K562 (cell line): ENCODE measurements around the gene FGF2.

ENCODE experiments used
- ETV6 ChIP-seq, 3 experiments: fragments of 150-350 bp in 1 of 3; sonication (generic) in 1 of 3; formaldehyde crosslinking in 1 of 3; IDR thresholded peaks; 2 replicates each; pipeline versions ENCODE4 v1.6.1 to v1.8.0; 2014 to 2022; ENCODE audit warnings: borderline replicate concordance in 2 of 3, low read depth in 2 of 3, antibody characterized with exemption in 1 of 3, low read length in 1 of 3, mild to moderate bottlenecking in 1 of 3, missing genetic modification reagents in 1 of 3
- MAZ ChIP-seq, 2 experiments: fragments of 450-650 bp in 1 of 2; sonication (generic) in 1 of 2; formaldehyde crosslinking; IDR thresholded peaks in 1 of 2; conservative IDR thresholded peaks in 1 of 2; 2 replicates each; pipeline versions ENCODE4 v1.4.0 to v1.5.0; 2020; ENCODE audit warnings: mild to moderate bottlenecking in 1 of 2, missing genetic modification reagents in 1 of 2
- NRF1 ChIP-seq, 2 experiments: fragments of 450-650 bp; IDR thresholded peaks in 1 of 2; conservative IDR thresholded peaks in 1 of 2; 2 replicates each; pipeline ENCODE4 v1.6.1; 2014; ENCODE audit warnings: mild to moderate bottlenecking in 2 of 2
- TF ChIP-seq, protein P1 (sequence below), 2 experiments: fragments of 450-650 bp; IDR thresholded peaks; 2 replicates each; pipeline ENCODE4 v1.6.1; 2016; ENCODE audit warnings: mild to moderate bottlenecking in 2 of 2, borderline replicate concordance in 1 of 2, low read depth in 1 of 2, moderate library complexity in 1 of 2

- TF ChIP-seq ETV6 (IDR thresholded peaks at IDR 0.05; ENCODE audit: borderline replicate concordance in 1 of 2, low read depth in 2 of 2, low read length in 1 of 2) (no peak), ETV6 (CRISPR knock-in tag; IDR thresholded peaks at IDR 0.05; ENCODE audit: borderline replicate concordance) (no peak), NRF1 (conservative IDR thresholded peaks at IDR 0.05 in 1 of 2, IDR thresholded peaks at IDR 0.05 in 1 of 2) (no peak), MAZ (CRISPR knock-in tag; conservative IDR thresholded peaks at IDR 0.05 in 1 of 2, IDR thresholded peaks at IDR 0.05 in 1 of 2) (no peak)
- TF ChIP-seq, protein P1, sequence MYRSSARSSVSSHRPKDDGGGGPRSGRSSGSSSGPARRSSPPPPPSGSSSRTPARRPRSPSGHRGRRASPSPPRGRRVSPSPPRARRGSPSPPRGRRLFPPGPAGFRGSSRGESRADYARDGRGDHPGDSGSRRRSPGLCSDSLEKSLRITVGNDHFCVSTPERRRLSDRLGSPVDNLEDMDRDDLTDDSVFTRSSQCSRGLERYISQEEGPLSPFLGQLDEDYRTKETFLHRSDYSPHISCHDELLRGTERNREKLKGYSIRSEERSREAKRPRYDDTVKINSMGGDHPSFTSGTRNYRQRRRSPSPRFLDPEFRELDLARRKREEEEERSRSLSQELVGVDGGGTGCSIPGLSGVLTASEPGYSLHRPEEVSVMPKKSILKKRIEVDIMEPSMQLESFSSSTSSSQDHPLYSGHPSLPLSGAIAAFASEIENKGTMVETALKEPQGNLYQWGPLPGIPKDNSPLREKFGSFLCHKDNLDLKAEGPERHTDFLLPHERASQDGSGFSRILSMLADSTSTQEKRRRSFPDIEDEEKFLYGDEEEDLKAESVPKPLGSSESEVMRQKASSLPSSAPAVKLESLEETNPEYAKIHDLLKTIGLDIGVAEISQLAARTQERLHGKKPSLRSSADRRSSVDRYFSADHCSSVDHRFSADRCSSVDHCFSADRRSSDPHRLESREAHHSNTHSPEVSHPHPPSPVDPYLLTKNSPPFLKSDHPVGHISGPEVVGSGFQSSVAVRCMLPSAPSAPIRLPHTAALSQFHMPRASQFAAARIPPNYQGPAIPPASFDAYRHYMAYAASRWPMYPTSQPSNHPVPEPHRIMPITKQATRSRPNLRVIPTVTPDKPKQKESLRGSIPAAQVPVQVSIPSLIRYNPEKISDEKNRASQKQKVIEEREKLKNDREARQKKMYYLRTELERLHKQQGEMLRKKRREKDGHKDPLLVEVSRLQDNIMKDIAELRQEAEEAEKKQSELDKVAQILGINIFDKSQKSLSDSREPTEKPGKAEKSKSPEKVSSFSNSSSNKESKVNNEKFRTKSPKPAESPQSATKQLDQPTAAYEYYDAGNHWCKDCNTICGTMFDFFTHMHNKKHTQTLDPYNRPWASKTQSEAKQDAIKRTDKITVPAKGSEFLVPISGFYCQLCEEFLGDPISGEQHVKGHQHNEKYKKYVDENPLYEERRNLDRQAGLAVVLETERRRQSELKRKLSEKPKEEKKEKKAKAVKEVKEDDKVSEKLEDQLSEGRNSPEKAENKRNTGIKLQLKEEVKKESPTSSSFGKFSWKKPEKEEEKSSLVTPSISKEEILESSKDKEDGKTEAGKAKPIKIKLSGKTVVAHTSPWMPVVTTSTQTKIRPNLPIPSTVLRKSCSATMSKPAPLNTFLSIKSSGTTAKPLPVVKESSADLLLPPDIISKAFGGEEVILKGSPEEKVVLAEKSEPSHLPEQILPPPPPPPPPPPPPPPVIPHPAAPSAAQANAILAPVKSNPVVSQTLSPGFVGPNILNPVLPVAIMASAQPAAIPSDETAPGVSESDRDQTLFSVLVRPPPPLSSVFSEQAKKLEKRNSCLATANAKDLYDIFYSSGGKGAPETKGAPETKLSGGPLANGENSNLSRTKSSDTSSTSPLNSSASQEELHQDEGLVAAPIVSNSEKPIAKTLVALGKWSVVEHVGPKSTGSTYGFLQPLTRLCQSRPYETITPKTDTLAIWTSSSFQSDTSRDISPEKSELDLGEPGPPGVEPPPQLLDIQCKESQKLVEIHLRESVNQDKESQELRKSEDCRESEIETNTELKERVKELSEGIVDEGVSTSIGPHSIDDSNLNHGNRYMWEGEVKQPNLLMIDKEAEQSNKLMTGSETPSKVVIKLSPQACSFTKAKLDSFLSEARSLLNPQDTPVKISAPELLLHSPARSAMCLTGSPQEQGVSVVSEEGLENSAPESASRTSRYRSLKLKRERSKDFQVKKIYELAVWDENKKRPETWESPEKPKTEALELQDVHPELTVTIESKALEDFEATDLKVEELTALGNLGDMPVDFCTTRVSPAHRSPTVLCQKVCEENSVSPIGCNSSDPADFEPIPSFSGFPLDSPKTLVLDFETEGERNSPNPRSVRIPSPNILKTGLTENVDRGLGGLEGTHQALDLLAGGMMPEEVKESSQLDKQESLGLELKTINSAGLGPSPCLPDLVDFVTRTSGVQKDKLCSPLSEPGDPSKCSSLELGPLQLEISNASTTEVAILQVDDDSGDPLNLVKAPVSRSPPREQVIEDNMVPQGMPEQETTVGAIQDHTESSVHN (IDR thresholded peaks at IDR 0.05; ENCODE audit: borderline replicate concordance in 1 of 2, low read depth in 1 of 2), result no peak
These were observed 49.8 kb downstream of the FGF2 start for GRCh38 chr4:122876456-122876855.
